IPS-18c (cell line): ENCODE measurements around the gene ISX.
"Not testable (repeated sequence)": the region's sequence is repeated elsewhere in the genome, so short reads cannot be mapped to it uniquely, and the experiment has no call there.

Source experiments
- H3K4me3 ChIP-seq: 2 replicates; pipeline ENCODE4 v1.7.0; 2013; ENCODE audit warnings: low read depth, mild to moderate bottlenecking, low read length, moderate library complexity; ENCODE audit not compliant: insufficient read depth
- H3K9me3 ChIP-seq: one replicate; pipeline ENCODE4 v1.6.1; 2013; ENCODE audit warnings: mild to moderate bottlenecking, low read length, moderate library complexity; ENCODE audit not compliant: control insufficient read depth, insufficient read depth

Gene ISX

GRCh38 chr22:35065796-35066218, at the start of gene ISX:
Gene ISX (plus strand): TSS chr22:35066158. CDS start chr22:35067088, 930 bp downstream.
- Histone ChIP-seq H3K4me3 (no peak within 1 kb of the TSS), H3K9me3 (no peaks in the 10 kb centered on the region)

- no peaks in the 10 kb centered on the region for H3K9me3 ChIP-seq
- no peak overlapping the region for H3K4me3 ChIP-seq
These were observed 49.0 kb upstream of the ISX start for GRCh38 chr22:35016909-35017308.

- no peak overlapping the region for H3K4me3 ChIP-seq
These were observed 47.0 kb upstream of the ISX start for GRCh38 chr22:35018995-35019394.

GRCh38 chr22:35020517-35020916, 45.4 kb upstream of the ISX start:
- Histone ChIP-seq H3K9me3 (no peaks in the 10 kb centered on the region), H3K4me3 (no peak overlapping the region)

More at GRCh38 chr22:35018995-35019394, 47.0 kb upstream of the ISX start:
- no peaks in the 10 kb centered on the region for H3K9me3 ChIP-seq

GRCh38 chr22:35021161-35021560, 44.8 kb upstream of the ISX start:
- H3K4me3 ChIP-seq: no peak overlapping the region
- no peaks in the 10 kb centered on the region for H3K9me3 ChIP-seq

GRCh38 chr22:35022291-35022690, 43.7 kb upstream of the ISX start:
- no peaks in the 10 kb centered on the region for H3K9me3 ChIP-seq
- H3K4me3 ChIP-seq: no peak overlapping the region

GRCh38 chr22:35023692-35024363, 42.1 kb upstream of the ISX start:
- Histone ChIP-seq H3K4me3 (no peak overlapping the region), H3K9me3 (no peaks in the 10 kb centered on the region)

- Histone ChIP-seq H3K9me3 (no peaks in the 10 kb centered on the region), H3K4me3 (no peak overlapping the region)
These were observed 41.6 kb upstream of the ISX start for GRCh38 chr22:35024364-35024692.

- not testable (repeated sequence) for H3K9me3 ChIP-seq, H3K4me3 ChIP-seq
These were observed 35.8 kb upstream of the ISX start for GRCh38 chr22:35030112-35030511.

GRCh38 chr22:35032571-35032970, 33.4 kb upstream of the ISX start:
- no peaks in the 10 kb centered on the region for H3K9me3 ChIP-seq
- no peak overlapping the region for H3K4me3 ChIP-seq

- Histone ChIP-seq H3K9me3 (no peaks in the 10 kb centered on the region), H3K4me3 (no peak overlapping the region)
These were observed 32.2 kb upstream of the ISX start for GRCh38 chr22:35033635-35034296.

- H3K4me3 ChIP-seq: no peak overlapping the region
These were observed 31.0 kb upstream of the ISX start for GRCh38 chr22:35034963-35035362.

GRCh38 chr22:35037089-35037488, 28.9 kb upstream of the ISX start:
- Histone ChIP-seq H3K9me3 (no peaks in the 10 kb centered on the region), H3K4me3 (no peak overlapping the region)

More at GRCh38 chr22:35034963-35035362, 31.0 kb upstream of the ISX start:
- H3K9me3 ChIP-seq: no peaks in the 10 kb centered on the region

GRCh38 chr22:35039625-35040024, 26.3 kb upstream of the ISX start:
- Histone ChIP-seq H3K9me3 (no peaks in the 10 kb centered on the region), H3K4me3 (no peak overlapping the region)

- no peaks in the 10 kb centered on the region for H3K9me3 ChIP-seq
- H3K4me3 ChIP-seq: no peak overlapping the region
These were observed 22.6 kb upstream of the ISX start for GRCh38 chr22:35043252-35043933.

GRCh38 chr22:35043934-35044319, 22.0 kb upstream of the ISX start:
- H3K9me3 ChIP-seq: no peaks in the 10 kb centered on the region
- H3K4me3 ChIP-seq: no peak overlapping the region

GRCh38 chr22:35044607-35045390, 21.2 kb upstream of the ISX start:
- Histone ChIP-seq H3K9me3 (no peaks in the 10 kb centered on the region), H3K4me3 (no peak overlapping the region)

GRCh38 chr22:35045451-35045850, 20.5 kb upstream of the ISX start:
- Histone ChIP-seq H3K4me3 (no peak overlapping the region), H3K9me3 (no peaks in the 10 kb centered on the region)
